SK-N-SH (cell line): ENCODE data around the gene UGT1A10. TPM values are rescaled to one million over a fixed set of nuclear protein-coding genes. Genes with fewer than 3 reads are reported as not detected.

Source experiments
- CTCF ChIA-PET: fragments of 300-600, 350-600 bp; formaldehyde crosslinking; extraction: SDS; loops from one replicate; lab custom pipeline; 2021; lab: Yijun Ruan, JAX
- POLR2A ChIA-PET: fragments of 350-600 bp; sonication (Branson Sonifier 250); formaldehyde crosslinking; extraction: SDS; loops from one replicate; lab custom pipeline; 2020; ENCODE audit warnings: antibody characterized with exemption, inconsistent platforms; lab: Yijun Ruan, JAX
- DNase-seq: peaks from one replicate; pipeline ENCODE4 v3.0.0; 2012
- H2AFZ ChIP-seq: fragments of 200-600 bp; sonication (generic); 2 replicates; pipeline ENCODE4 v1.8.1; 2016; ENCODE audit warnings: antibody characterized with exemption, mild to moderate bottlenecking, low read depth
- H3F3A ChIP-seq: fragments of 200-600 bp; sonication (generic); replicated peaks from 2 replicates; pipeline ENCODE3; 2016; ENCODE audit warnings: antibody characterized with exemption, mild to moderate bottlenecking; ENCODE audit not compliant: insufficient read depth
- H3K27ac ChIP-seq, 2 experiments: fragments of 200-500 bp in 1 of 2; fragments of 200-600 bp in 1 of 2; sonication (Bioruptor generic) in 1 of 2; sonication (generic), shearing (Covaris generic) in 1 of 2; 2 replicates each; pipeline versions ENCODE4 v1.5.1 to v1.6.1; 2014 to 2016; ENCODE audit warnings: low read depth in 2 of 2, inconsistent platforms in 1 of 2, low read length in 1 of 2, mild to moderate bottlenecking in 1 of 2, mixed read lengths in 1 of 2
- H3K27me3 ChIP-seq: fragments of 200-600 bp; sonication (generic), shearing (Covaris generic); 2 replicates; pipeline ENCODE4 v1.6.1; 2016; ENCODE audit warnings: mixed run types; ENCODE audit not compliant: insufficient read depth
- H3K36me3 ChIP-seq, 2 experiments: fragments of 200-500 bp in 1 of 2; fragments of 200-600 bp in 1 of 2; sonication (Bioruptor generic) in 1 of 2; sonication (generic) in 1 of 2; replicated peaks in 1 of 2; 2 replicates each; pipeline versions ENCODE3 to v1.5.1; 2014 to 2016; ENCODE audit warnings: low read length in 1 of 2, mild to moderate bottlenecking in 1 of 2; ENCODE audit not compliant: insufficient read depth in 2 of 2, control insufficient read depth in 1 of 2
- H3K4me1 ChIP-seq, 2 experiments: fragments of 200-500 bp in 1 of 2; fragments of 200-600 bp in 1 of 2; sonication (Bioruptor generic) in 1 of 2; sonication (generic), shearing (Covaris generic) in 1 of 2; 2 replicates each; pipeline versions ENCODE4 v1.5.1 to v1.6.1; 2014 to 2016; ENCODE audit warnings: low read depth in 1 of 2, low read length in 1 of 2, mixed run types in 1 of 2; ENCODE audit not compliant: insufficient read depth in 2 of 2, control insufficient read depth in 1 of 2
- H3K4me2 ChIP-seq: fragments of 200-600 bp; sonication (generic), shearing (Covaris generic); 2 replicates; pipeline ENCODE4 v1.6.1; 2017; ENCODE audit warnings: mixed run types
- H3K4me3 ChIP-seq, 2 experiments: fragments of 200-500 bp in 1 of 2; fragments of 200-600 bp in 1 of 2; sonication (Bioruptor generic) in 1 of 2; sonication (generic), shearing (Covaris generic) in 1 of 2; 2 replicates each; pipeline versions ENCODE4 v1.5.1 to v1.8.1; 2014 to 2016; ENCODE audit warnings: low read depth in 2 of 2, inconsistent platforms in 1 of 2, low read length in 1 of 2, mild to moderate bottlenecking in 1 of 2, mixed read lengths in 1 of 2, moderate library complexity in 1 of 2
- H3K79me2 ChIP-seq: fragments of 200-600 bp; sonication (generic); 2 replicates; pipeline ENCODE4 v1.8.1; 2017; ENCODE audit warnings: mild to moderate bottlenecking; ENCODE audit not compliant: insufficient read depth
- H3K9ac ChIP-seq: fragments of 200-600 bp; sonication (generic); 2 replicates; pipeline ENCODE4 v1.6.1; 2017; ENCODE audit warnings: mixed run types
- H3K9me2 ChIP-seq: fragments of 200-600 bp; sonication (generic); 2 replicates; pipeline ENCODE4 v1.6.1; 2017; ENCODE audit warnings: mixed run types
- H3K9me3 ChIP-seq: fragments of 200-600 bp; sonication (generic); 2 replicates; pipeline ENCODE4 v1.6.1; 2017; ENCODE audit warnings: mixed run types, mild to moderate bottlenecking, moderate library complexity
- H4K20me1 ChIP-seq: fragments of 200-600 bp; sonication (generic); 2 replicates; pipeline ENCODE4 v1.6.1; 2017; ENCODE audit warnings: mild to moderate bottlenecking, mixed run types; ENCODE audit not compliant: insufficient read depth
- ELF1 ChIP-seq: IDR thresholded peaks from 2 replicates; pipeline ENCODE4 v1.4.0; 2012
- FOXJ3 ChIP-seq: sonication (generic); formaldehyde crosslinking; IDR thresholded peaks from 2 replicates; pipeline ENCODE4 v1.5.1; 2020; ENCODE audit warnings: mild to moderate bottlenecking, missing genetic modification reagents
- GATA2 ChIP-seq: sonication (generic); formaldehyde crosslinking; IDR thresholded peaks from 2 replicates; pipeline ENCODE4 v1.5.0; 2020; ENCODE audit warnings: mild to moderate bottlenecking, missing genetic modification reagents
- MAX ChIP-seq: IDR thresholded peaks from 2 replicates; pipeline ENCODE4 v1.4.0; 2012; ENCODE audit warnings: low read depth
- MEF2A ChIP-seq: IDR thresholded peaks from 2 replicates; pipeline ENCODE4 v1.4.0; 2012; ENCODE audit warnings: low read depth, borderline replicate concordance
- MXI1 ChIP-seq: IDR thresholded peaks from 2 replicates; pipeline ENCODE4 v1.6.1; 2012; ENCODE audit warnings: mild to moderate bottlenecking, low read depth, low read length, improper control_type of control experiment
- NFIC ChIP-seq: IDR thresholded peaks from 2 replicates; pipeline ENCODE4 v1.4.0; 2012; ENCODE audit warnings: borderline replicate concordance
- PBX3 ChIP-seq: IDR thresholded peaks from 2 replicates; pipeline ENCODE4; 2012
- RAD21 ChIP-seq: IDR thresholded peaks from 2 replicates; pipeline ENCODE4 v1.6.1; 2012; ENCODE audit warnings: mild to moderate bottlenecking, low read length
- RCOR1 ChIP-seq: fragments of 150-350 bp; IDR thresholded peaks from 2 replicates; pipeline ENCODE4 v1.6.1; 2017; ENCODE audit warnings: antibody characterized with exemption, low read length
- REST ChIP-seq: IDR thresholded peaks from 2 replicates; pipeline ENCODE4 v1.6.1; 2012; ENCODE audit warnings: mild to moderate bottlenecking, low read depth, low read length, moderate library complexity
- SIN3A ChIP-seq: IDR thresholded peaks from 2 replicates; pipeline ENCODE4 v1.6.1; 2012; ENCODE audit warnings: low read depth, mild to moderate bottlenecking, low read length, moderate library complexity, borderline replicate concordance
- TAF1 ChIP-seq: IDR thresholded peaks from 2 replicates; pipeline ENCODE4 v1.6.1; 2012; ENCODE audit warnings: low read depth, mild to moderate bottlenecking, low read length, moderate library complexity, borderline replicate concordance
- TEAD4 ChIP-seq: IDR thresholded peaks from 2 replicates; pipeline ENCODE4 v1.4.0; 2012; ENCODE audit warnings: mild to moderate bottlenecking, borderline replicate concordance; ENCODE audit not compliant: insufficient read depth
- USF1 ChIP-seq: IDR thresholded peaks from 2 replicates; pipeline ENCODE4 v1.4.0; 2012; ENCODE audit warnings: low read depth, borderline replicate concordance
- WGBS: methylation state at CpG from one replicate; pipeline ENCODE4 v1.1.6; 2017; ENCODE audit warnings: low lambda C conversion rate; 5-methylcytosine and 5-hydroxymethylcytosine counted together
- polyA plus RNA-seq, 3 experiments: library from polyadenylated mRNA; depleted of rRNA; stranded (reverse); fragments of >200 nt; gene quantifications; 2 replicates each; pipeline ENCODE4 v1.2.3, GENCODE V29; 2012

The UGT1A10 gene
- polyA plus RNA-seq, 1 of the 3 experiments (the other 2 are of a cell fraction), result not detected

- ChIA-PET CTCF (no interaction called here), POLR2A (no interaction called here)
Observed at GRCh38 chr2:233663911-233664310, 27.7 kb downstream of the UGT1A10 start.

More at GRCh38 chr2:233663911-233664310, 27.7 kb downstream of the UGT1A10 start:
- no peak overlapping the region for H3K9ac ChIP-seq
- no peak overlapping the region for H3K4me3 ChIP-seq
- 9% methylated on average over 1 of the region's 1 CpG for WGBS
- no peak overlapping the region for H2AFZ ChIP-seq
- no peaks in the 10 kb centered on the region for H3K9me2 ChIP-seq
- DNase-seq, result no peak
- no peaks in the 10 kb centered on the region for H3K36me3 ChIP-seq
- H3K9me3 ChIP-seq, result no peaks in the 10 kb centered on the region
- H3F3A ChIP-seq, result no peaks in the 10 kb centered on the region
- H3K4me2 ChIP-seq, result no peak overlapping the region
- no peaks in the 10 kb centered on the region for H3K27me3 ChIP-seq
- H3K4me1 ChIP-seq, result no peaks in the 10 kb centered on the region
- no peaks in the 10 kb centered on the region for H3K79me2 ChIP-seq
- H4K20me1 ChIP-seq, result no peaks in the 10 kb centered on the region
- TF ChIP-seq MAX (no peak), RCOR1 (no peak), MEF2A (no peak), PBX3 (no peak), FOXJ3 (CRISPR knock-in tag) (no peak), MXI1 (no peak), TEAD4 (no peak), GATA2 (CRISPR knock-in tag) (no peak), NFIC (no peak), ELF1 (no peak), RAD21 (no peak), TAF1 (no peak), SIN3A (no peak), USF1 (no peak), REST (no peak)
- no peak overlapping the region for H3K27ac ChIP-seq
